Measurements from ENCODE around the gene CTAG2.

Gene CTAG2

GRCh38 chrX:154602766-154603437, 50.5 kb downstream of the CTAG2 start:
- intact Hi-C loops (cut with DNase I): no loop called here
- DNase-seq: no peak

GRCh38 chrX:154602226-154602625, 51.2 kb downstream of the CTAG2 start:
- intact Hi-C loops (cut with DNase I): no loop called here
- no peak for DNase-seq
